Activated B cell treated with CpG ODN at 0.5 μM for 24 hours (primary cell): ENCODE results near the gene ARVCF. TPM values are rescaled to one million over a fixed set of nuclear protein-coding genes. Genes with fewer than 3 reads are reported as not detected.

ENCODE experiments used
- ATAC-seq: fragments of 200-7000 bp; cut with Tn5 transposase; one replicate; pipeline ENCODE4 v1.10.0; 2021; ENCODE audit warnings: low read depth, mild to moderate bottlenecking, moderate library complexity
- CTCF ChIA-PET: fragments of 350-600 bp; sonication (Branson Sonifier 250); formaldehyde crosslinking; loops from one replicate; lab custom pipeline; 2021; ENCODE audit warnings: antibody characterized with exemption; lab: Charles Lee
- POLR2A ChIA-PET: fragments of 350-600 bp; sonication (Branson Sonifier 250); formaldehyde crosslinking; loops from one replicate; lab custom pipeline; 2021; ENCODE audit warnings: antibody characterized with exemption; lab: Charles Lee
- DNase-seq: peaks from one replicate; pipeline ENCODE4 v3.0.0; 2022
- H3K27ac Mint-ChIP-seq: one replicate; pipeline ENCODE4 v1.8.0; 2020; ENCODE audit warnings: mixed read lengths
- H3K27me3 Mint-ChIP-seq: one replicate; pipeline ENCODE4 v1.8.0; 2021; ENCODE audit warnings: mixed read lengths
- H3K36me3 Mint-ChIP-seq: one replicate; pipeline ENCODE4 v1.8.0; 2021; ENCODE audit warnings: low read depth, mixed read lengths
- H3K4me1 Mint-ChIP-seq: one replicate; pipeline ENCODE4 v1.8.0; 2021; ENCODE audit warnings: mixed read lengths
- H3K4me3 Mint-ChIP-seq: one replicate; pipeline ENCODE4 v1.8.0; 2020; ENCODE audit warnings: mild to moderate bottlenecking, mixed read lengths
- H3K9me3 Mint-ChIP-seq: one replicate; pipeline ENCODE4 v1.8.0; 2020; ENCODE audit warnings: mixed read lengths
- CTCF ChIP-seq: fragments of 200-600 bp; IDR thresholded peaks from one replicate; pipeline ENCODE4 v1.8.0; 2022; ENCODE audit warnings: antibody characterized with exemption, mild to moderate bottlenecking
- intact Hi-C: fragments of 100-400 bp; cut with micrococcal nuclease; formaldehyde crosslinking; loops from one replicate; pipeline ENCODE4 v1.15.1; 2024
- total RNA-seq: library from RNA; stranded (reverse); gene quantifications from 2 replicates; pipeline ENCODE4 v1.2.3, GENCODE V29; 2022

The ARVCF gene
- total RNA-seq, 1 donor from 2014 or later, result 6.5 TPM

- no peaks in the 10 kb centered on the region for H3K36me3 Mint-ChIP-seq
- TF ChIP-seq CTCF, result no peak
- CTCF ChIA-PET, result interaction anchor here (1.1 kb wide), 1 partner anchor 39 kb away, joined by 3 read pairs; no protein-coding TSS in a partner anchor
- no peaks in the 10 kb centered on the region for H3K27me3 Mint-ChIP-seq
- H3K4me3 Mint-ChIP-seq, result no peak overlapping the region
- ATAC-seq (peak; percentile 59), DNase-seq (no peak)
- POLR2A ChIA-PET, result no interaction called here
- peaks cover 9% of the 10 kb centered on the region for H3K4me1 Mint-ChIP-seq
- intact Hi-C loops, result no loop called here
- H3K27ac Mint-ChIP-seq, result no peak overlapping the region
- no peaks in the 10 kb centered on the region for H3K9me3 Mint-ChIP-seq
Observed at GRCh38 chr22:19974268-19974861, 42.3 kb downstream of the ARVCF start.

GRCh38 chr22:19973551-19974267 lies 42.9 kb downstream of the ARVCF start:
- no peak for ATAC-seq
- no peaks in the 10 kb centered on the region for H3K27me3 Mint-ChIP-seq
- ChIA-PET POLR2A (no interaction called here), CTCF (interaction anchor here (1.0 kb wide), 1 partner anchor 60 kb away, joined by 3 read pairs; no protein-coding TSS in a partner anchor)
- no peak overlapping the region for H3K4me3 Mint-ChIP-seq
- no peak overlapping the region for H3K27ac Mint-ChIP-seq
- no peak for TF ChIP-seq CTCF
- peaks cover 3% of the 10 kb centered on the region for H3K36me3 Mint-ChIP-seq
- DNase-seq, result no peak
- H3K9me3 Mint-ChIP-seq, result no peaks in the 10 kb centered on the region
- intact Hi-C loops, result no loop called here
- peaks cover 9% of the 10 kb centered on the region for H3K4me1 Mint-ChIP-seq

GRCh38 chr22:19972652-19973550 lies 43.7 kb downstream of the ARVCF start:
- POLR2A ChIA-PET, result no interaction called here
- intact Hi-C loops, result no loop called here

GRCh38 chr22:19972251-19972650 lies 44.4 kb downstream of the ARVCF start:
- H3K27ac Mint-ChIP-seq, result no peak overlapping the region
- peaks cover 12% of the 10 kb centered on the region for H3K36me3 Mint-ChIP-seq
- no peak for ATAC-seq
- ChIA-PET CTCF (interaction anchor here (1.0 to 3.0 kb wide), 2 partner anchors 16 to 42 kb away, joined by 3 to 33 read pairs; no protein-coding TSS in a partner anchor), POLR2A (no interaction called here)
- TF ChIP-seq CTCF, result no peak
- H3K27me3 Mint-ChIP-seq, result no peaks in the 10 kb centered on the region
- H3K4me3 Mint-ChIP-seq, result no peak overlapping the region
- intact Hi-C loops, result no loop called here
- H3K4me1 Mint-ChIP-seq, result peaks cover 9% of the 10 kb centered on the region
- H3K9me3 Mint-ChIP-seq, result no peaks in the 10 kb centered on the region
- no peak for DNase-seq

More at GRCh38 chr22:19972652-19973550, 43.7 kb downstream of the ARVCF start:
- H3K4me3 Mint-ChIP-seq, result no peak overlapping the region
- H3K27ac Mint-ChIP-seq, result no peak overlapping the region
- H3K27me3 Mint-ChIP-seq, result no peaks in the 10 kb centered on the region
- no peak for TF ChIP-seq CTCF
- H3K9me3 Mint-ChIP-seq, result no peaks in the 10 kb centered on the region
- peaks cover 6% of the 10 kb centered on the region for H3K36me3 Mint-ChIP-seq
- CTCF ChIA-PET, result interaction anchor here (1.0 to 3.0 kb wide), 2 partner anchors 41 to 61 kb away, joined by 3 to 33 read pairs; no protein-coding TSS in a partner anchor
- no peak for DNase-seq
- H3K4me1 Mint-ChIP-seq, result peaks cover 9% of the 10 kb centered on the region
- ATAC-seq, result no peak
